Right cardiac atrium (tissue), 5 donors: ENCODE data around the gene ATG2B. TPM values are rescaled to one million over a fixed set of nuclear protein-coding genes. Genes with fewer than 3 reads are reported as not detected.

ENCODE experiments used
- ATAC-seq, 2 donors: fragments of 200-7000 bp; cut with Tn5 transposase; one replicate each; pipeline versions ENCODE4 v1.8.0 to v1.9.1; 2020; ENCODE audit warnings: moderate library complexity in 2 of 2, mild to moderate bottlenecking in 1 of 2
- DNase-seq, 3 donors: peaks; one replicate each; pipeline ENCODE4 v3.0.0-alpha.2; 2020
- H3K27ac ChIP-seq: one replicate; pipeline ENCODE4 v1.5.1; 2013; ENCODE audit warnings: mild to moderate bottlenecking, low read length, control low read depth, moderate library complexity
- H3K27me3 ChIP-seq: one replicate; pipeline ENCODE4 v1.6.1; 2013; ENCODE audit not compliant: control insufficient read depth, insufficient read depth
- H3K4me1 ChIP-seq: one replicate; pipeline ENCODE4 v1.6.1; 2013; ENCODE audit warnings: low read length; ENCODE audit not compliant: control insufficient read depth, insufficient read depth
- H3K4me3 ChIP-seq: one replicate; pipeline ENCODE4 v1.5.1; 2013; ENCODE audit warnings: low read length, control low read depth
- H3K9me3 ChIP-seq: one replicate; pipeline ENCODE4 v1.6.1; 2013; ENCODE audit warnings: low read length; ENCODE audit not compliant: control insufficient read depth
- WGBS: extraction: QIAGEN DNeasy Blood & Tissue Kit; methylation state at CpG from one replicate; pipeline ENCODE4 v1.1.7; 2013; 5-methylcytosine and 5-hydroxymethylcytosine counted together
- intact Hi-C, 4 donors: fragments of 100-400 bp; cut with DNase I; formaldehyde crosslinking; loops; one replicate each; pipeline versions ENCODE4 v1.11.0 to v1.14.0; 2022 to 2023
- polyA plus RNA-seq: library from polyadenylated mRNA; stranded (reverse); fragments of 200-250 nt; gene quantifications from one replicate; pipeline ENCODE4 v1.2.3, GENCODE V29; 2013
- total RNA-seq, 4 donors: library from RNA; stranded (reverse); fragmentation: NEBNext Ultra II Directional; extraction: Animal tissue kit (Norgen Biotek cat#: 25700); gene quantifications; one replicate each; pipeline ENCODE4 v1.2.1, GENCODE V29; 2021
- donor health status: healthy with polysubstance abuse.
- donor health status: DM: no; HTN: yes; CAD: no.
- donor health status: DM: no; HTN: no; CAD: no.
- donor health status: DM: no; HTN: yes; CAD: no; lungs with severe emphysema.
- donor health status: DM: yes; HTN: yes; CAD: no.

Gene ATG2B
- total and polyA plus RNA-seq, 5 donors = 3.0 to 16.4 (median 13.9) TPM

DNA sequence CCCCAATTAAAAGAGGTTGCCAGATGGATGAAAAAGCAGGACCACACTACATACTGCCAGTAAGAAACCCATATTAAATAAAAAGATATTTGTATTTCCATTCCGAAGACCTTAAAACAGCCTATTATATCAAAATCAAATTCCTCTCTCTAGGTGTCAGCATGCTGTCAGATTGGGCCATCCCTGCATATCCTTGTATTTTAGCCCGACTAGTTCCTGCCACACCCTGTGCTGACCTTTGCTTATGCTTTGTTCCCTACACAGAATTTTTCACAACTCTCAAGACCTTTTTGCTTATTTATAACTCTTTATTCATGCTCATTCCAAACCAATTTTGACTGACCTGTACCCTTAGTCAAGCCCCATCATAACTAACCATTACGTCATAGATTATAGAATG is 13.0 kb upstream of the ATG2B start:
- intact Hi-C loops = no loop called here
- WGBS = 86% methylated on average over 3 of the region's 3 CpGs
- DNase-seq (no peak), ATAC-seq (peak in 1 of 2 donors; percentile 44)
- Histone ChIP-seq H3K4me1 (no peaks in the 10 kb centered on the region), H3K4me3 (no peak overlapping the region), H3K9me3 (no peaks in the 10 kb centered on the region), H3K27ac (no peak overlapping the region), H3K27me3 (no peaks in the 10 kb centered on the region)

DNA sequence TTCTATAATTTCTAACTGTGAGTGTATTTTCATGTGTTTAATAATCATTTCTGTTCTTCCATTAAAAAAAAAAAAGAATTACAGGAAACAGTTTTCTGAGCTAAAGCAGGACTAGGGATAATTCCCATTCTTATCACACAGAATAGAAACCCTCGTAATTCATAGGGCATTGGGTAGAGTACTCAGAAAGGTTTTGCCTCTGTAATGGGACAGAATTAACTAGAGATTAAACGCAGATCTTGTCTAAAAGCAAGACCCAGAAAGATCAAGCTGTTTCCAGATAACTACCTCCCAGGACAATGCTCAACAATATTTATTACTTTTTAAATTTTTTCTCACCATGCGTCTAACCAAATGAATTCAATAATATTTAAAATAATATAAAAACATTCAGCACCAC is 10.4 kb upstream of the ATG2B start:
- 81% methylated on average over 3 of the region's 3 CpGs for WGBS
- no peak for DNase-seq
- intact Hi-C loops = no loop called here
- Histone ChIP-seq H3K4me3 (no peak overlapping the region), H3K9me3 (no peaks in the 10 kb centered on the region), H3K4me1 (no peaks in the 10 kb centered on the region), H3K27ac (no peak overlapping the region), H3K27me3 (no peaks in the 10 kb centered on the region)
- no peak for ATAC-seq

DNA sequence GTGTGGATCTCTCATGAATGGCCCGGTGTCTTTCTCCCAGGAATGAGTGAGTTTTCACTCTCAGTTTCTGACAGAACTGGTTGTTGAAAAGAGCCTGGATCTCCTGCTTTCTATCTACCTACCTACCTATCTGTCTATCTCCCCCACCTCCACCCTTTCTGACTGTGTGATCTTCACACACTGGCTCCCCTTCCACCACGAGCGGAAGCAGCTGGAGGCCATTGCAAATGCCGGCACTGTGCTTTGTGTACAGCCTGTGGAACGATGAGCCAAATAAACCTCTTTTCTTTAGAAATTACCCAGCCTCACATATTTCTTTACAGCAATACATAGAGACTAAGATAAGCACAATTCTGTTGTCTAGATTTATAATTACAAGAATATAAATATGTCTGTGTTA is 7.4 kb upstream of the ATG2B start:
- intact Hi-C loops = no loop called here
- no peak for DNase-seq
- H3K27ac ChIP-seq = no peak overlapping the region
- no peaks in the 10 kb centered on the region for H3K9me3 ChIP-seq
- ATAC-seq = no peak
- no peaks in the 10 kb centered on the region for H3K27me3 ChIP-seq
- no peak overlapping the region for H3K4me3 ChIP-seq
- 90% methylated on average over 5 of the region's 5 CpGs for WGBS
- H3K4me1 ChIP-seq = no peaks in the 10 kb centered on the region

DNA sequence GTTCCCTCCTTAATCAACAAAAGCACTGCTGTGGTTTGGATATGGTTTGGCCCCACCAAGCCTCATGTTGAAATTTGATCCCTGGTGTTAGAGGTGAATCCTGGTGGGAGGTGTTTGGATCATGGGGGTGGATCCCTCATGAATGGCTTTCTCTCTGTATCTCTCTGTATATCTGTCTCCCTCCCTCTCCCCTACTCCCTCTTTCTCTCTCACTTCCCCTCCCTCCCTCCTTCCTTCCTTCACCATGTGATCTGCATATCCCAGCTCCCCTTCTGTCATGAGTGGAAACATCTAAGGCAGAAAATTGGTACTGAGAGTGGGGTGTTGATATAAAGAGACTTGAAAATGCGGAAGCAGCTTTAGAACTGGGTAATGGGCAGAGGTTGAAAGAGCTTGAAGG is 5.4 kb upstream of the ATG2B start:
- 96% methylated on average over 1 of the region's 1 CpG for WGBS
- no peaks in the 10 kb centered on the region for H3K9me3 ChIP-seq
- H3K4me1 ChIP-seq = no peaks in the 10 kb centered on the region
- no peak overlapping the region for H3K4me3 ChIP-seq
- H3K27ac ChIP-seq = no peak overlapping the region
- H3K27me3 ChIP-seq = no peaks in the 10 kb centered on the region
- intact Hi-C loops = no loop called here
- no peak for ATAC-seq
- no peak for DNase-seq

DNA sequence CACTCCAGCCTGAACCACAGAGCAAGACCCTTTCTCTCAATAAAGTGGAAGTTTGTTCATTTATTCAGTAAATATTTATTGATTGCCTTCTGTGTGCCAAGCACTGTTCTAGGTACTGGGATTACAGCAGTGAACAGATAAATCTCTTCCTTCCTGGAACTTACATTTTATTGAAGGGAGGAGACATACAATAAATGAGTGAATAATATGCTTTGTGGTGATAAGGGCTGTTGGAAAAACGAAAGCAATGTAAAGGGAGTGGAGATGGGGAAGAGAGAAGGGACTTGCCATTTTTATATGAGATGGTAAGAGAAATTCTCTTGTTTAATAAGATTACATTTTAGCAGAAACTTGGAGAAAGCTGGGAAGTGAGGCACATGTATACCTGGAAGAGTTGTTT is 1.8 kb upstream of the ATG2B start:
- ATAC-seq (no peak), DNase-seq (no peak)
- H3K27me3 ChIP-seq = no peaks in the 10 kb centered on the region
- no peaks in the 10 kb centered on the region for H3K9me3 ChIP-seq
- no peak overlapping the region for H3K27ac ChIP-seq
- 75% methylated on average over 1 of the region's 1 CpG for WGBS
- H3K4me3 ChIP-seq = no peak overlapping the region
- peaks cover 5% of the 10 kb centered on the region for H3K4me1 ChIP-seq
- intact Hi-C loops = no loop called here

DNA sequence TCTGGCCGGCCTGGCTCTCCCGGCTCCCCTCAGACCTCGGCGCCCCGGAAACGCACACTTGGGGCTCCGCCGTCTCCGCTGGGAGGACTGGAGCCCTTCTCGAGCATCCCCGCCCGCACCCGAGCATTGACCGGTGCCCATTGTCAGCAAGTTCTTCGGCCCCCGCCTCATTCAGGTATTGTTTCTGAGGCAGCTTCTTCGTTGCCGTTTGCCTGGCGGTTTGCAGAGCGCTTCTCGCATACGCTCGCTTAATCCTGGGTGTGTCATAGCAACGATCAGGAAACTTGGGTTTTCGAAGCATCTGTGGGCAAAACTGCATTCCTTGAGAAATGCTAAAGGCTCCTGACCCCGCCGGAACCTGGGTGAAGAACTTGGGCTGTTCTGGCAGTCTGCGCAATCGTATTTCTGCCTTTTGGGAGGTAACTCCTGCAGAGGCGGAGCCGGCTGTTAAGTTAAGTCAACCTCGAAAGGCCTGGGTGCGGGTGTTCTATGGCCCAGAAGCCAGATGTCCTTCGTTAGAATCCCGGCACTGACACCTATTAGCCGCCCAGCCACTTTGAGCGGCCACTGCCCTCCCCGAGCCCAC is 703 bp upstream of the ATG2B start:
- Histone ChIP-seq H3K27me3 (no peaks in the 10 kb centered on the region), H3K4me1 (peaks cover 5% of the 10 kb centered on the region), H3K9me3 (no peaks in the 10 kb centered on the region), H3K4me3 (peak overlapping the region; percentile 95), H3K27ac (no peak overlapping the region)
- intact Hi-C loops = no loop called here
- WGBS = under 1% methylated on average over 38 of the region's 38 CpGs
- DNase-seq (peak in 2 of 3 donors; percentile 26 to 74), ATAC-seq (peak in 1 of 2 donors; percentile 8)

DNA sequence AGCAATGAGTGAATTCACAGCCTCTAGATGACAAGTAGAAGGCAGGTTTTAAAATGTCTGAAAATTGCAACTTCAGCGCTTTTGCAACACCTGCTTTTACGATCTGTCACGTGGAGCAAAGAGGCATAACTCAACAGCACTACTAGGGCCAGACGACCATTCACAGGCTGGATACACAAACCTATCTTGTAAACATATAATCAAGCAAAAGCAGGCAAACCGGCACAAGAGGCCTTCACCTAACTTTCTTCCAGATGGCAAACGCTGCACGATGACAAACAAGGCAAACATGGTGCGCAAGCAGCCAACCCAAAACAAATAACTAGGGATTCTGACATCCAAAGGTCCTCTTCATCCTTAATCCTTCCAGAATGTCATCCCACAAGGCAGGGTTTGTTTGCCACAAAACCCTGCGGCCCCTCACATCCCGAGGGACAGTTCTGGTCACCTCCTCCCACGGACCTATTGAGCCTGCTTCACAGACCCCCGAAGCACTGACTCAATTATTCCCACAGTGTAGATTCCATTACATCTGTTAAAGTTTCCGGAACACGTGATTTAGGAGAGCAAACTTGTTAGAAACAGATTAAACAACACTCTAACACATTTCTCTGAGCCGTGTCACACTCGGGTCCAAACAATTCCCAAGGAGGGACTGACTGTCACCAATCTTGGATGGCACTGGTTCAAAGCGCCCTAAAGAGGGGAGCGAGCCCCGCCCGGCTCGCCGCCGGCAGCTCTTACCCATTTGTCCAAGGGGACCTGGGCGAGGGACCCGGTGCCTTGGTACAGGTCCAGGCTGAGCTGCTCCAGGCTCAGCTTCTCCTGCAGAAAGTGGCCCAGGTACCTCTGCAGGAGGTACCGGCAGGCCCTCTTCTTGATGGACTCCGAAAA is 823 bp downstream of the ATG2B start:
- no peaks in the 10 kb centered on the region for H3K27me3 ChIP-seq
- H3K9me3 ChIP-seq = no peaks in the 10 kb centered on the region
- peak in 2 of 3 donors; percentile 36 to 73 for DNase-seq
- intact Hi-C loops = no loop called here
- H3K4me3 ChIP-seq = peak overlapping the region; percentile 95
- 2% methylated on average over 27 of the region's 27 CpGs for WGBS
- peak; percentile 7 to 50 for ATAC-seq
- peaks cover 5% of the 10 kb centered on the region for H3K4me1 ChIP-seq
- H3K27ac ChIP-seq = peak overlapping the region; percentile 89

DNA sequence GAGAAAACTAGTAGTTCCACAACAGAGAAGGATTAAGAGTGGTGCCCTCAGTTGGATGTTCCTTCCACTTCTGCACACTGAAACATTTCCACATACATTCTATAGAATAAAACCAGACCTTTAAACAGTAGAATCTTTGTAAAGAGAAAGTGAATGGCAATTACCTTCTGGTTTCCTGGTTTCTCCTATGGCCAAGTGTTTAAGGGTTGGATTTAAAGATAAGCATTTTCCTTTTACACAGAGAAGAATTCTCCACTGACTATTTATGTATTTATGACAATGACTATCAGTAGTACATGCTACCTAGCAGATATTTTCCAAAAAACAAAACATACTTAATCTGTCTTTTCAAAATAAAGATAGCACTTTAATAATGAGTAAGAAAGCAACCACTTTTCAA is 3.2 kb downstream of the ATG2B start:
- Histone ChIP-seq H3K4me3 (no peak overlapping the region), H3K27me3 (no peaks in the 10 kb centered on the region), H3K9me3 (no peaks in the 10 kb centered on the region), H3K27ac (no peak overlapping the region), H3K4me1 (peaks cover 5% of the 10 kb centered on the region)
- intact Hi-C loops = no loop called here
- no peak for ATAC-seq
- no peak for DNase-seq

DNA sequence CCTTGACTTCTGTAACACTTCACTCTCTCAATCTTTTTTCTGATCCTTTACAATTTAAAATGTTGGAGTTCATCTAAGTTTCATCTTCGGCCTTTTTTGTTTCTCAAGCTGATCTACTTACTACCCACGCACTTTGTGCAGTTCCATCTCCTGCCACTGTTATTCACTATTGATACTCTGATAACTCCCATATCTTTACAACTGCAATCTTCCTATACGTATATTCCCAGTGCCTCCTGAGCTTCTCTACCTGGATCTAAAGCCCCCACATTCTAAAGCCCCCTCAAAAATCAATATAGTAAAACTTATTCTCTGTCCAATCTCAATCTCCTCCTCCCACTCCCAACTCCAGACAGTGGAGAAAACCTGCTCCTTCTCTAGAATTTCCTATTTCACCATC is 5.9 kb downstream of the ATG2B start:
- no peak for DNase-seq

DNA sequence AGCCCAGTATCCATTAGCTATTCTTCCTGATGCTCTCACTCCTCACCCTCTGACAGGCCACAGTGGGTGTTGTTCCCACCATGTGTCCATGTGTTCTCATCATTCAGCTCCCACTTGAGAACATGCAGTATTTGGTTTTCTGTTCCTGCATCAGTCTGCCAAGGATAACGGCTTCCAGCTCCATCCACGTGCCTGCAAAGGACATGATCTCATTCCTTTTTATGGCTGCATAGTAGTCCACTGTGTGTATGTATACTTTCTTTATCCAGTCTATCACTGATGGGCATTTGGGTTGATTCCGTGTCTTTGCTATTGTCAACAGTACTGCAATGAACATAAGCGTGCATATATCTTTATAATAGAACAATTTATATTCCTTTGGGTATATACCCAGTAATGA is 8.9 kb downstream of the ATG2B start:
- Histone ChIP-seq H3K27me3 (no peaks in the 10 kb centered on the region), H3K4me1 (no peaks in the 10 kb centered on the region), H3K9me3 (no peaks in the 10 kb centered on the region), H3K4me3 (no peak overlapping the region), H3K27ac (no peak overlapping the region)
- intact Hi-C loops = no loop called here
- DNase-seq (no peak), ATAC-seq (no peak)
- 95% methylated on average over 4 of the region's 4 CpGs for WGBS

More for the DNA sequence above, 5.9 kb downstream of the ATG2B start:
- no peak for ATAC-seq
- Histone ChIP-seq H3K27me3 (no peaks in the 10 kb centered on the region), H3K27ac (no peak overlapping the region), H3K4me3 (no peak overlapping the region), H3K4me1 (peaks cover 4% of the 10 kb centered on the region), H3K9me3 (no peaks in the 10 kb centered on the region)
- 89% methylated on average over 3 of the region's 3 CpGs for WGBS
- intact Hi-C loops = no loop called here

DNA sequence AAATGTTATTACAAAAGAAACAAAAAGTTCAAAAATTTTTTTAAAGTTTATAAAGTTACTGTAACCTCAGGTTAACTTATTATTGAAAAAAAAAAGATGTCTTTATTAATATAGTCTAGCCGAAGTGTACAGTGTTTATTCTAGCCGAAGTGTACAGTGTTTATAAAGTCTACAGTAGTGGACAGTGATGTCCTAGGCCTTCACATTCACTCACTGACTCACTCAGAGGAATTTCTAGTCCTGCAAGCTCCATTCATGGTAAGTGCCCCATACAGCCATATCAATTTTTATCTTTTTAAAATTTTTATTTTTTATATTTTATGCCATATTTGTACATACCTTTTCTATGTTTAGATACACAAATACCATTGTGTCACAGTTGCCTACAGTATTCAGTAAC is 10.4 kb downstream of the ATG2B start:
- no peak overlapping the region for H3K27ac ChIP-seq
- 78% methylated on average over 2 of the region's 2 CpGs for WGBS
- intact Hi-C loops = no loop called here
- H3K27me3 ChIP-seq = no peaks in the 10 kb centered on the region
- DNase-seq (no peak), ATAC-seq (no peak)
- no peaks in the 10 kb centered on the region for H3K4me1 ChIP-seq
- H3K4me3 ChIP-seq = no peak overlapping the region
- H3K9me3 ChIP-seq = no peaks in the 10 kb centered on the region
